ENCODE measurements around the gene SERPINI1. TPM values are rescaled to one million over a fixed set of nuclear protein-coding genes. Genes with fewer than 3 reads are reported as not detected.
A peak's percentile ranks its signal among the peaks of the same experiment; 100 is the strongest.

The SERPINI1 gene
- polyA plus RNA-seq, 4 donors: 0.54 to 5.6 (median 5.4) TPM; not detected in 1

DNA sequence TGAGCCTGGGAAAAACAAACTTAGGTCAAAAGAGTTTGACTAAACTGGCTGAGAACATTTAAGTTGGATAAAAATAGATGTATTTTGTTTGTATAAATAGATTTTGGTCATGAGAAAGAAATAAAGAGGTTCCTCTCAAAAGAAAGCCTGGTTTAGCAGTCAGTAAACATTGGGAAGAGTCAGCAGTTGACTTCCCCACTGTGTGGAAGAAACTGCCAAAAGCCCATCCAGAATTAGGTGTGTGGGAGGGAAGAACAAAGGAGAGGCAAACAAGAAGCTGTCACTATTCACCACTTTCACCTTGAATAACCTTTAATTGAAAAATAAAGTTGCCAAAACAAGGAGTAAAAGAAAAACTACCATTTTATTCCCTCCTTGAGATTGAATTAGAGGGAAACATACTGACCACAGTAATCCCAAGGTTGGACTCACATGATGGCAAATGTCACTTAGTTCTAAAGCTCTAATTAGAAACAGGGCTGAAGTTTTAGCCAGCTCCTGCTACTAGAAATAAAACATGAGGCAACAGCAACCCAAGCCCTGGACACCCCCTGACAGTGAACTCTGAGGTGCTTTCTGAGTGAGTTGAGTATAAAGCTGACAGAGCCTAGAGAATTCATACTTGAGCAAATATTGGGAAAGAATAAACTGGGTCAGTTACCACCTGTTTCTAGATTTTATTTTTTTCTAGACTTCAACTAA, 139.3 kb downstream of the SERPINI1 start:
- Histone ChIP-seq H3K4me3 (ENCODE audit: low read depth in 1 of 3, low read length in 3 of 3) (no peak overlapping the region), H3K36me3 (ENCODE audit: control insufficient read depth in 3 of 3, insufficient read depth in 2 of 3, low read depth in 1 of 3, low read length in 3 of 3) (no peaks in the 10 kb centered on the region), H3K27ac (ENCODE audit: low read depth in 1 of 3, low read length in 2 of 3) (peak overlapping the region in 1 of 3 donors; percentile 49), H3K27me3 (ENCODE audit: control insufficient read depth in 3 of 3, insufficient read depth in 3 of 3, low read length in 3 of 3) (no peaks in the 10 kb centered on the region), H3K9me3 (ENCODE audit: control insufficient read depth in 2 of 2, insufficient read depth in 1 of 2, low read depth in 1 of 2, low read length in 1 of 2) (no peaks in the 10 kb centered on the region), H3K4me1 (ENCODE audit: control insufficient read depth in 3 of 3, insufficient read depth in 2 of 3, low read depth in 1 of 3, low read length in 2 of 3) (no peaks in the 10 kb centered on the region)
- no peak for FAIRE-seq
- DNase-seq: no peak

Other genes starting within 250 kb of the SERPINI1 start
- gene WDR49, start 81.8 kb upstream of the SERPINI1 start, polyA plus RNA-seq: 1 to 10 TPM in 2 of 4 donors, under 1 TPM in 2; 0.03 to 5.6 (median 2.2) TPM
- 10 to 100 TPM; 49.5 to 96.2 (median 79.4) TPM for gene PDCD10, start 829 bp upstream of the SERPINI1 start, polyA plus RNA-seq

All from small intestine (tissue), 7 donors.